Measurements from ENCODE around the gene KIF17.
"Not testable (repeated sequence)": the region's sequence is repeated elsewhere in the genome, so short reads cannot be mapped to it uniquely, and the experiment has no call there.

The KIF17 gene

DNA sequence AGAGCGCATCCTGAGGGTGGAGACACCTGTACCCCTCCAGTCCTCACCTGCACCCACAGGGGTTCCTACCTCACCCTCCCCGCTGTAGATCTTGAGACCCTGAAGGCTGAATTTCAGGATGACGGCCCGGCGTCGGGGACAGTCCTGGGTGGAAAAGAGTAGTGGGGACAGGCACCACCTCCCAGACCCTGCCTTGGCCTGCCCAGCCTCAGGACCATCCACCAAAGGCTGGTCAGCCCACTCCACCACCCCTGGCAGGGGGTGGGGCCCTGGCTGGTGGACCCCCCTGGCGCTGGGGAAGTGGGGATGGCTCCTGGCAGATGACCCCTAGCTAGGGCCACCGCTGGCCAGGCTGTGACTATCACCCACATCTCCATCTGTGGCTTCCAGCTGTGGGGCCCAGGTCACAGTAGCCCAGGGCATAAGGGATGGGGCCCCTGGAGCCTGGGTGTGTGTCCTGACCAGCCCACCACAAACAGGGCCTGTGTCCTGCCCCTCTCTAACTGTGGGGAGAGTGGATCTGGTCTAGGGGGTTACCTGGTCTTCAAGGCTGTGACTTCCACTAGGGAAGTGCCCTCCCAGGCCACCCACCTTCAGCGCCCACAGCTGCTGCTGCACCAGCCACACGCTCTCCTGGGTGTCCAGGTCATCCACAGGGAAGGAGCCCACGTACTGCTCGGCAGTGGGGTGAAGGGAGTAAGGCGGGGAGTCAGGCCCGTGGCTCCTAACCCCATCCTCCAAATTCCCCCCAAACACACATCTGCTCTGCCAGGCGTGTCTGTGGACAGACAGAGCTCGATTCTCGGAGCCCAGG, 9.3 kb upstream of the KIF17 start:
- no peak for DNase-seq

DNA sequence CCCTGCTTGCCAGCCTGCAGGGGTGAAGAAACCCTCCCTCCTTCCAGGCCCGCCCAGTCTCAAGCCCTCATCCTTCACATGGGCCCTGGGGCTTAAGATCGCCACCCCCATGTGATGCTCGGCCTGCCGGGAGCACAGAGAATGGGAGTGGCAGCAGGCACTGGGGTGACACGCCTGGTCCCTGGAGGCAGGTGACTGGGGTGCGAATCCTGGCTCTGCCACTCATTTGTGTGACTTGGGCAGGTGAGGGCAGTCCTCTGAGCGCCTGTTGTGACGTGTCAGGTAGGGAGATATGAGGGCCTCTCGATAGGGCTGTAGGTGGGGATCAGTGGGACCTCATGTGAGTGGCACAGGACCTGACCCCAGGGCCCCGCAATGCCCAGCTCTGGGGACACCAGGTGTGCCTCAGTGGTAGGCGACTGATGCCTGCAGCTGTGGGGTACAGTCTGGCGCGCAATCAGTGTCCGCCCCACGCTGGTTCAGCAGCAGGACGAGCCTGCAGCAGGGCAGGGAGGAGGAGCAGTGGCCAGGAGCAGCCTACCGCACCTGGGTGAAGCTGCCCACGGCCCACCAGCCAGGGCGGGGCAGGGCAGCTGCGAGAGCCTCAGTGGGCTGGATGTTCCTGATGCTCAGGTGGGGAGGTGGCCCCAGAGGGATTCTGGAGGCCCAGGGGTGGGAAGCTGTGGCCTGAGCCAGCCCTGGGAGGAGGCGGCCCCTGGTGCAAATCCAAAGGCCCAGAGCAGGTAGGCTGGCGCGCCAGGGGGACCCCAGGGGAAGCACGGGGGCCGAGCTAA, 8.5 kb upstream of the KIF17 start:
- no peak for DNase-seq

- peak in 2 of 3 experiments; percentile 84 to 92 for DNase-seq
Measured at GRCh38 chr1:20725189-20726117, 7.6 kb upstream of the KIF17 start.

GRCh38 chr1:20724364-20725188, 6.8 kb upstream of the KIF17 start:
- DNase-seq, result no peak

DNA sequence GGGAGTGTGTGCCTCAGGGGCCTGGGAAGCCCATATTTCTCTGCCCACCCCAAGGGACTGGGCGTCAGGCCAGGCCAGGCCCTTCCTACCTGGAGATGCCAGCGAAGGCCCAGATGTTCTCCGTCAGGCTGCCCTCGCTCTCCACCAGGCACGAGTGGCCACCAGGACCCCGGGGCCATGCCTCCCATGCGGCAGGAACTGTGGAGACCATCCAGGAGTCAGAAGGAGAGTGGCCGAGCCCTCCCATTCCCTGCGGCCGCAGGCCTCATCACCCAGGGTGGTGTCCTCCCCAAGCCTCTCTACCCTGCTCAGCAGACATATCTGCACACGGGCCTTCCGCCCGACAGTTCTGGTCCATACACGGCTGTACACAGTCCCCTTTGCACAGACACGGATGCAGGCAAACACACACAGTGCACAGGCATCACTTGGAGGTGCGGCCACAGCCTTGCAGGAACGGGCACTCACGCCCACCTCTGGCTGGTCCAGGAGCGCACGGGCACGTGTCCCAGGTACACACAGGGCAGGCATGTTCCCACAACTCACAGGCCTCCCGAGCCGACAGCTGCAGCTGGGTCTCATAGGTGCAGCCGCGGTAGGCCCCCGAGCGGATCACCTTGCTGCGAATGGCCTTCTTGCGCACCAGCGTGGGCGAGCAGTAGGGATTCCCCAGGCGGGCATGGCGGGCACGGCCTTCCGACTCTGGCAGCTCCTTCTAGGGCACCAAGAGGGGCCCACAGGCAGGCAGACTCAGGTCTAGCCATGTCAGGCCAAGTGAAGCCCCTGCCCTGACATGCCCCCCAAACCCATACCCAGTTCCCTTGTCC, 5.9 kb upstream of the KIF17 start:
- DNase-seq, result no peak

- DNase-seq, result no peak
Measured at GRCh38 chr1:20723159-20723536, 5.3 kb upstream of the KIF17 start.

DNA sequence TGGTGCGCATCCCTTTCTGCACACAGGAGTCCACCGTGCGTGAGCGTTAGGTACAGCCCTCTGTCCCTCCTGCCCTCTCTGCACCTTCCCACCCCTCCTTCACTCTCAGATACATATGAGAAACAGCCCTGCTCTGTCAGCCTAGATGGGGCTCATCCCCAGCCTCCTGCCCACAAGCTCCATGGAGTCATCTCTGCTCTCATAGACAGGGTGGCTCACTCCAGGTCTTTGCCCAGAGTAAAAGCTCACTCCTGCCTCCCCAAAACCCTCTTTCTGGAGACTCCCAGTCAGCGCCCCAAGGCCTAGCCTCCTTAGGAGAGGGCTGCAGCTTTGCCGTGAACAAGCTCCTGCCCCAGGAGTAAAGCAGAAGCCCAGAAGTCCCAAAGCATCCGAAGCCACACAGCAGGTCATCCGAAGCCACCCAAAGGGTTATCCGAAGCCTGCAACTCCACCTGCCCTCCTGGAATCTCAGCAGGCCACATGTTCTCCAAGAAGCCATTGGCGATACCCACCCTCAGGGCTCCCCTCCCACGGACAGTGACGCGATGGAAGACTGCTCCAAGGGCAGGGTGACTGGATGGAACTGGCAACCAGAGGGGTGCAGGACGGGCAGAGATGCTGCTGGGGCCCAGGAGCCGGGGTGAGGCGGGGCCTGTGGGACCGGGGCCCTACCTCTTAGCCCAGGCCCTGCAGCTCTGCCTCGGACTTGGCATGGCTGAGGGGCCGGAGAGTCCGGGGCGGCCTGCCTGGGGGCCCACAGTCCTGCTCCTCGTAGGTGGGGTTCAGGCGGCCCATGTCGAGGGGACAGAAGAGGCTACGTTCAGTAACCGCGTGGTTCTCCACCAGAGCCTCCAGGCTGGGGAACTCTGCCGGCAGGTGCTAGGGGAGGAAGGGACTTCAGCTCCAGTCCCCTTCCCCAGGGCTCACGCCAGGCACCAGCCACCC, 3.6 kb upstream of the KIF17 start:
- DNase-seq, result no peak

GRCh38 chr1:20720631-20721091, 2.9 kb upstream of the KIF17 start:
- no peak for DNase-seq

- no peak for DNase-seq
Measured at GRCh38 chr1:20719871-20720620, 2.2 kb upstream of the KIF17 start.

DNA sequence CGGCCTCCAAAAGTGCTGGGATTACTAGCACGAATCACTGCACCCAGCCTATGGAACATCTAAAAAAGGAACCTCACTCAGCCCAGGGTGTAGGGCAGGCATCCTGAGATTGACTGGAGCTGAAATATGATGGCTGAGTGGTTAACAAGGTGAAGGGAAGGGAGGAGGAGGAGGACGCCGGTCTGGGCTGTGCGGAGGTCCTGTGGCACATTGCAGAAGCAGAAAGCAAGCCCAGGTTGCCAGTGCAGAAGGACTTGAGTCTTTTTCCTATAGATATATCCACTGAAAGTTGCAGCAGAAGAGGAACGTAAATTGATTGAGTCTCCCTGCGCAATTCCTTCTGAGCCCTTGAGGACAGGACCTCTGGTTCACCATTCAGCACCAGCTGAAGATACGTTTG, 1.5 kb upstream of the KIF17 start:
- DNase-seq, result no peak

GRCh38 chr1:20718343-20718882, 606 bp upstream of the KIF17 start:
- not testable (repeated sequence) for DNase-seq

DNA sequence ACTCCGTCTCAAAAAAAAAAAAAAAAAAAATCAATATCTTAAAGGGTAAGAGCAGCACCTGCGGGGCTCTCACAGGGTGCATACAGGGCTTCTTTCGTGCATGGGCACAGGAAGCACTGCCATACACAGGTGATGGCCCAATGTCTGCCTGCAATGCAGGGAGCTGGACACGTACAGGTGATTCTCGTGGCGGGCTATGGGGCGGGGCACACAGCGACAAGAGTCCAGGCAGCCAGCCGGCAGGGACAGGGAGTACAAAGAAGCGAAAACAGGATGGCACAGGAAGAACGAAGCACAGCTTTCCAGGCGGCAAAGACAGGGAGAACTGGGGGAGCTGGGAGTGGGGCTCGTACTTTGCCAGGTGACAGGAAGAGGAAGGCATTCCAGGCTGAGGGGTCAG, 1.6 kb downstream of the KIF17 start:
- DNase-seq, result no peak

DNA sequence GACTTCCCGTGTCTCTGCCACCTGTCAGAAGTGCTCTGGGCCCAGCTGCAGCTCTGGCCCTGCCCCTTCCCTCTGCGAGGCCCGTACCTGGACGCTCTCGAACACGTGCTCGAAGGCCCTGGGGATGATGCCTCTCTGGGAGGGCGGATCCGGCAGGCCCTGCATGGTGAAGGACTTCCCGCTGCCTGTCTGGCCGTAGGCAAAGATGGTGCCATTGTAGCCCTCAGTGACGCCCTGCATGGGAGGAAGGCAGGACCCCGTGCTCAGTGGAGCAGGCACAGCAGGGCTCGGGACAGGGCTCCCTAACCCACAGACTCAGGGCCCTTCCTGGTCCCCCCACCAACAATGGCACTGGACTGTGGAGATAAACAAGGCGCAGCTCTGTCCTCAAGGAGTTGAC, 2.4 kb downstream of the KIF17 start:
- DNase-seq, result no peak

GRCh38 chr1:20713440-20713839, 4.4 kb downstream of the KIF17 start:
- no peak for DNase-seq

DNA sequence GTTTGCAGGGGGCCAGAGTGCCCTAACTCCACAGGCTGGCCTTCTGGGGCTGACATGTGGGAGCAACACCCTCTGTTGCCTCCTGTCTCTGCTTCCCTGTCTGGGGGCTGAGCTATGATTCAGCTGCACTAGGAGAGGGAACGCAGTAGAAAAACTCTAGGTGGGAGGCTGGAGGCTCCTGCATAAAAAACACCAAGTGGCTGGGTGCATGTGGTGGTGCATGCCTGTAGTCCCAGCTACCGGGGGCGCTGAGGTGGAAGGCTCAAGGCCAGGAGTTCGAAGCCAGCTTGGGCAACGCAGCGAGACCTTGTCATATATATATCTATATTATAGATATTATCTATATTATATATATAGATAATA, 5.6 kb downstream of the KIF17 start:
- DNase-seq, result no peak

DNA sequence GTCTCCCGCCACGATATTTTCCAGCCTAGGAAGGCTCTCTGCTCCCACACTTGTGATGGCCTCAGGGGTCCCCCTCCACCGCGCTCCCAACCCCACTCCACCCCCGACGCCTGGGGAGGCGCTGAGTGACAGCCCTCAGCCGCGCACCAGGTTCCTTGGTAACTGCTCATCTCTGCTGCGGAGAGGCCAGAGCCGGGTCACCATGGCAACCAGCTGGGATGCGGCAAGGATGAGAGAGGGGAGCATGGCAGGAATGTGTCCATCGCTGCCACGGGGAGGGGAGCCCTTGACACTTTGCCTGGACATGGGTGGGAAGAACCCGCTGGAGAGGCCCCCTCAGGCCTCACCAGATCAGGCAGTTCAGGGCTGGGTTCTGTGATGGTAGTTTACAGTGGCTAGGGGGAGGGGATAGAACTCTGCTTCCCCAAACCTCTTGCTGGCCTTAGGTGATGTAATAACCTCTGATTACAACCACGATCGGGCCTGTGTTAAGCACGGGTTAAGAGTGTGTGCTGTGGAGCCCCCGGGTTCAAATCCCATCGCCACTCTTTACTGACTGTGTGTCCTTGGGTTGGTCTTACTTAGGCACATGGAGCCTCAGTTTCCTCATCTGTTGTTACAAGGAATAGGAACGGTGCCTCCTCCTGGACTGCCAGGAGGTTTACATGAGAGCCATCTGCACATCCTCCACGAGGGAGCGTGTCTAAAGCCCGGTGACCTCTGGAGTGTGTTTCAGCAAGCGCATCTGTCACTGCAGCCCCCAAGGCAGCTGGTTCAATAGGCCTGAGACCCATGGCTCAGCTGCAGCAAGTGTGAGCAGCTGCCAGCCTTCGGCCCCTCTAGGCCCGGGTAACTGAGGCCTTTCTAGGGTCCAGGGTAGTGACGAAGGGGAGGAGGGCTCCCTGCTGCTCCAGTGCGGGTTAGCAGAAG, 6.3 kb downstream of the KIF17 start:
- DNase-seq, result peak in 2 of 3 experiments; percentile 75 to 90

- peak in 2 of 3 experiments; percentile 68 to 79 for DNase-seq
Measured at GRCh38 chr1:20710469-20711284, 7.1 kb downstream of the KIF17 start.
